ENCODE measurements around the gene CDH13. TPM values are rescaled to one million over a fixed set of nuclear protein-coding genes. Genes with fewer than 3 reads are reported as not detected.

The CDH13 gene
- total and polyA plus RNA-seq, 4 donors = 58.9 to 265 (median 158) TPM

DNA sequence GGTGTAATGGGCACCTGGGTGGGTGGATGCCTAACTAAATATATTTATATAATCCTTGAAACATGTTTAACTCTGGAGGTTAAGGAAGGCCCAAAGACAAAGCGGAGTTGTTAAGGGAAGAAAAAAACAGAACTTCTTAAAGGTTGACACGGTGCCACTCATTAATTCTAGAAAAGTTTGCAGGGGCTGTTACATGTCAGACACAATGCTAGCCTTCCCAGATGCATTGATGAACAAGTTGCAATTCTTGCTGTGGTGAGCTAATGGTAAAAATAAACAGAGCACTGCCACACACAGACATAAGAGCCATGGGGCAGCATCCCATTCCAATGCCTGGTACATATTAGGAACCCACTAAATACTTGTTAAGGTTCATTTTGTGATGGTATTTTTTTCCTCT, 109.5 kb downstream of the CDH13 start:
- WGBS, 2 donors = 11 to 13% methylated on average over 2 of the region's 2 CpGs
- Histone ChIP-seq H3K27ac (ENCODE audit: low read depth in 1 of 2, low read length in 2 of 2) (peak overlapping the region; percentile 21 to 67), H3K4me1 (ENCODE audit: control insufficient read depth in 1 of 2, insufficient read depth in 2 of 2, low read length in 2 of 2) (peaks cover 0 to 14% of the 10 kb centered on the region in 2 donors), H3K9me3 (ENCODE audit: control insufficient read depth, low read length) (no peaks in the 10 kb centered on the region), H3K4me3 (ENCODE audit: low read length in 2 of 2) (peak overlapping the region in 1 of 2 donors; percentile 11), H3K36me3 (ENCODE audit: control insufficient read depth in 1 of 2, insufficient read depth in 2 of 2, low read length in 1 of 2) (no peaks in the 10 kb centered on the region), H3K27me3 (ENCODE audit: control insufficient read depth in 1 of 2, insufficient read depth in 2 of 2, low read length in 1 of 2) (no peaks in the 10 kb centered on the region)
- no peak for DNase-seq
- intact Hi-C loops (cut with DNase I) = loop anchor here in 1 of 2 donors (5.0 kb wide), 1 partner anchor 34 kb away; no protein-coding TSS in a partner anchor
- no peak for ATAC-seq (ENCODE audit: low FRiP score)

DNA sequence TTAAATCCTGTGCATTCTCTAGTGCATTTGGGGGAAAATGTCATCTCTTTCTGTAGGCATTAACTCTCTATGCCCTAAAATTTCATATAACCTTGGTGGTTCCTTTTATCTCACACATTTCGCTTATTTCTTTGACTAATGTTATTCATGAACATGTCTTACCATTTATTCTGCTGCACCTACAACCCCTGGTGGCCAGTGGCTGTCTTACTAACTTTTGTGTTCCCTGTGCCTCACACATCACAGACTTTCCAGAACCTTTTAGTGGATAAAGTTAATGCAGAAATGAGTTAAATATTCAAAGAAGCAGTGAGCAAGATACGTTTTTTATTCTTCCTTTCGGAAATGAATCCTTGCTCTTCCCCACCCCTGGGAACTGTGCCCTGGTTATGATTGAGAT, 111.9 kb downstream of the CDH13 start:
- H3K4me3 ChIP-seq (ENCODE audit: low read length in 2 of 2) = no peak overlapping the region
- intact Hi-C loops (cut with DNase I) = loop anchor here in 1 of 2 donors (5.0 kb wide), 1 partner anchor 36 kb away; no protein-coding TSS in a partner anchor
- H3K27me3 ChIP-seq (ENCODE audit: control insufficient read depth in 1 of 2, insufficient read depth in 2 of 2, low read length in 1 of 2) = no peaks in the 10 kb centered on the region
- H3K4me1 ChIP-seq (ENCODE audit: control insufficient read depth in 1 of 2, insufficient read depth in 2 of 2, low read length in 2 of 2) = peaks cover 0 to 14% of the 10 kb centered on the region in 2 donors
- no peaks in the 10 kb centered on the region for H3K9me3 ChIP-seq (ENCODE audit: control insufficient read depth, low read length)
- whole genome bisulfite sequencing, 2 donors = 59 to 69% methylated on average over 3 of the region's 3 CpGs
- no peaks in the 10 kb centered on the region for H3K36me3 ChIP-seq (ENCODE audit: control insufficient read depth in 1 of 2, insufficient read depth in 2 of 2, low read length in 1 of 2)
- no peak overlapping the region for H3K27ac ChIP-seq (ENCODE audit: low read depth in 1 of 2, low read length in 2 of 2)
- DNase-seq (no peak), ATAC-seq (ENCODE audit: low FRiP score) (no peak)

DNA sequence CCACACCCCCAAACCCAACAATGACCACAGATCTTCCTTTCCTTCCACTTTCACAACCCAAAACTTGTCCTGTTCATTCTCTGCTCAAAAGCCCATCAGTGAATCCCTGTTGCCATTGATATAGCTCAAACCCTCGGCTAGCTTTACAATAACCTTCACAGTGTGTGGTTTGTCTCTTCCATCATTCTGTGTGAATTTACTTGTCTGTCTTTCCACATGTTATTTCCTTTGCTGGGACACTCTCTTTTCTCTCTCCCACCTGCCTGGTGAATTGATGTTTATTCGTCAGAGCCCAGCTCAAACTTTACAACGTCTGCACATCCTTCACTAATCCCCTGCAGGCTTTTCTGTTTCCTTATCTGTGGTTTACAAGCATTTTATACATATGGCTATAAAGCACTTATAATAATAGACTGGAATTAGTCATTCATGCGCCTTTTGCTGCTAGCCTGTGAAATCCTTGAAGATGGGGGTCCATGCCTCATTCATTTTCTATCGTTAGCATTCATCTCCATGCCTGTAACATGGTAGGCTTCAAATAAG, 114.4 kb downstream of the CDH13 start:
- WGBS, 2 donors = 91 to 92% methylated on average over 5 of the region's 5 CpGs
- intact Hi-C loops (cut with DNase I) = no loop called here
- no peak for ATAC-seq (ENCODE audit: low FRiP score)

DNA sequence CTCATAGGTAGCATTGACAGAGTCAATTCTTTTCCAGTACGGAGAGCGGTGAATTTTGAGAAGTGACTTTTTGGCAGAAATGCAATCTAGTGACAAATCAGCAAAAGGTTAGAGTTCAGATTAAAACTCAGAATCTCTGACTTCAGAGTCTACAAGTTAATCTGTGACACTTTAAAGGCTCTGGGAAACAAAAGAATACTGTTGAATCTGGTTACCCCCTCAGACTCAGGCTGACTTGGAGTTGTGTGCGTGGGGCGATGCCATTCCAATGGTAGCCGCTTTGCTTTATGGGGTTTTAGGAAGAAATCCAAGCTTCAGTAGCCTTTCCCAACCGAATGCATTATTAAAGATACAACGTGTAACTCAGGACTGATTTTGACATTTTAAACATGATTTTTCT, 118.2 kb downstream of the CDH13 start:
- intact Hi-C loops (cut with DNase I) = no loop called here
- ATAC-seq (ENCODE audit: low FRiP score) (no peak), DNase-seq (no peak)
- Histone ChIP-seq H3K4me3 (ENCODE audit: low read length in 2 of 2) (no peak overlapping the region), H3K9me3 (ENCODE audit: control insufficient read depth, low read length) (no peaks in the 10 kb centered on the region), H3K36me3 (ENCODE audit: control insufficient read depth in 1 of 2, insufficient read depth in 2 of 2, low read length in 1 of 2) (no peaks in the 10 kb centered on the region), H3K4me1 (ENCODE audit: control insufficient read depth in 1 of 2, insufficient read depth in 2 of 2, low read length in 2 of 2) (peaks cover 2% of the 10 kb centered on the region in 2 donors), H3K27me3 (ENCODE audit: control insufficient read depth in 1 of 2, insufficient read depth in 2 of 2, low read length in 1 of 2) (no peaks in the 10 kb centered on the region), H3K27ac (ENCODE audit: low read depth in 1 of 2, low read length in 2 of 2) (no peak overlapping the region)
- WGBS, 2 donors = 94 to 96% methylated on average over 7 of the region's 7 CpGs

More for the DNA sequence above, 114.4 kb downstream of the CDH13 start:
- DNase-seq = no peak
- Histone ChIP-seq H3K9me3 (ENCODE audit: control insufficient read depth, low read length) (no peaks in the 10 kb centered on the region), H3K27me3 (ENCODE audit: control insufficient read depth in 1 of 2, insufficient read depth in 2 of 2, low read length in 1 of 2) (no peaks in the 10 kb centered on the region), H3K36me3 (ENCODE audit: control insufficient read depth in 1 of 2, insufficient read depth in 2 of 2, low read length in 1 of 2) (no peaks in the 10 kb centered on the region), H3K27ac (ENCODE audit: low read depth in 1 of 2, low read length in 2 of 2) (peak overlapping the region in 1 of 2 donors; percentile 11), H3K4me3 (ENCODE audit: low read length in 2 of 2) (no peak overlapping the region), H3K4me1 (ENCODE audit: control insufficient read depth in 1 of 2, insufficient read depth in 2 of 2, low read length in 2 of 2) (peaks cover 0 to 10% of the 10 kb centered on the region in 2 donors)

DNA sequence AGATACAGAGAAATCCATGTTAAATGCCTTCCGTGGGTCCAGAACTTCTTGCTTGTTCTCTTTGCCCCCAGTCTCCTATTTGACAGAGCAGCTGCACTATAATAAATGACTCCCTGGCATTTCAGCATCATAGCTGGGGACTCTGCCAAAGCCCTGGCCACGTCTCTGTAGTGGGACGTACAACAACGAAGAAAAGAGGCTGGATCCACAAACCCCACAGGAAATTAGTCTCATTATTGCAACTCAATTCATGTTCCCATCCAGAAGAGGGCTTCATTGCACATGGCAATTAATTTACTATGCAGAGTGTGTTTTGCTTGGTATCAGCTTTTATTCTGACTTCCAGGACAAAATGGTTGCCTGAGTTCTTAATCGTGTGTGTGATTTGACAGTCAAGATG, 121.3 kb downstream of the CDH13 start:
- H3K27ac ChIP-seq (ENCODE audit: low read depth in 1 of 2, low read length in 2 of 2) = no peak overlapping the region
- no peaks in the 10 kb centered on the region for H3K36me3 ChIP-seq (ENCODE audit: control insufficient read depth in 1 of 2, insufficient read depth in 2 of 2, low read length in 1 of 2)
- H3K9me3 ChIP-seq (ENCODE audit: control insufficient read depth, low read length) = no peaks in the 10 kb centered on the region
- ATAC-seq (ENCODE audit: low FRiP score) (peak; percentile 74), DNase-seq (peak; percentile 80 to 83)
- H3K27me3 ChIP-seq (ENCODE audit: control insufficient read depth in 1 of 2, insufficient read depth in 2 of 2, low read length in 1 of 2) = no peaks in the 10 kb centered on the region
- H3K4me1 ChIP-seq (ENCODE audit: control insufficient read depth in 1 of 2, insufficient read depth in 2 of 2, low read length in 2 of 2) = peaks cover 2% of the 10 kb centered on the region in 2 donors
- 12 to 17% methylated on average over 5 of the region's 5 CpGs for WGBS, 2 donors
- intact Hi-C loops (cut with DNase I) = no loop called here
- no peak overlapping the region for H3K4me3 ChIP-seq (ENCODE audit: low read length in 2 of 2)

DNA sequence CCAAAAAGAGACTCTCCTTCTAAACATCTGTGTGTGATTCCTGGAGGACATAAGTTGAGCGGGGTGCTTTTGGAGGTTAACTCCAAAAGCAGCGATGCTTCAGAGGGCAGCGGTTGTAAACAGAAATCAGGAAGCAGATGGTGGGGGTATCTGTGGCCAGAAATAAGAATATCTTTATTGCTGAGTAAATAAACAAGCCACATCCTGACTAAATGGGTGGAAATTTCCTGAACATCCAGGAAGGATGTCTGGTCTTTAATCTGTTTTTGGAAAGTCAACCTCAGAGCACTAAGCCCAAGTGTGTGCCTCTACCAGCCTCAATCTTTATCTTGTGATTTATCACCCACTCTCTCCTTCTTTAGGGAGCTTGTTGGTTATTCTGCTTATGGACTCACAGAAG, 123.3 kb downstream of the CDH13 start:
- intact Hi-C loops (cut with DNase I) = loop anchor here in 1 of 2 donors (5.0 kb wide), 1 partner anchor 48 kb away; no protein-coding TSS in a partner anchor
- H3K27ac ChIP-seq (ENCODE audit: low read depth in 1 of 2, low read length in 2 of 2) = peak overlapping the region in 1 of 2 donors; percentile 57
- peaks cover 2% of the 10 kb centered on the region in 2 donors for H3K4me1 ChIP-seq (ENCODE audit: control insufficient read depth in 1 of 2, insufficient read depth in 2 of 2, low read length in 2 of 2)
- ATAC-seq (ENCODE audit: low FRiP score) = no peak
- H3K27me3 ChIP-seq (ENCODE audit: control insufficient read depth in 1 of 2, insufficient read depth in 2 of 2, low read length in 1 of 2) = no peaks in the 10 kb centered on the region
- H3K36me3 ChIP-seq (ENCODE audit: control insufficient read depth in 1 of 2, insufficient read depth in 2 of 2, low read length in 1 of 2) = no peaks in the 10 kb centered on the region
- no peak for DNase-seq
- no peak overlapping the region for H3K4me3 ChIP-seq (ENCODE audit: low read length in 2 of 2)
- 89 to 92% methylated on average over 3 of the region's 3 CpGs for WGBS, 2 donors
- no peaks in the 10 kb centered on the region for H3K9me3 ChIP-seq (ENCODE audit: control insufficient read depth, low read length)

DNA sequence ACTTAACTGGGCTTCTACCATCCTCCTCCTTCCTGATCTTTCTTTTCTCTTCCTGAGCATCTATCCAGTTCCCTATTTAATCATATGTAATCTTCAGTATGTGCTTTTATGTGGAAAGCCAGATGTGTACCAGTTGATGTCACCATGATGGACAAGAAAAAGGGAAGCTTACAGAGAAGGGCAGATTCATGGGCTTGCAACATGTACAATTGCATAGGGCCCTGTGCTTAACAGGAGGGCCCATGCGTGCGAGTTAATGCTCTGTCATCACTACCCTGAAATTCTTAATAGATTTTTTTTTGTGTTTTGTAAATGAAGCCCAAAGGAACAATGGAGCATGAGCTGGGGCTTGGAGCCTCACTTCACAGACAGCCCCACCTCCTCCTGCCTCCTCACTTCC, 124.3 kb downstream of the CDH13 start:
- Histone ChIP-seq H3K27ac (ENCODE audit: low read depth in 1 of 2, low read length in 2 of 2) (no peak overlapping the region), H3K4me3 (ENCODE audit: low read length in 2 of 2) (no peak overlapping the region), H3K9me3 (ENCODE audit: control insufficient read depth, low read length) (no peaks in the 10 kb centered on the region), H3K27me3 (ENCODE audit: control insufficient read depth in 1 of 2, insufficient read depth in 2 of 2, low read length in 1 of 2) (no peaks in the 10 kb centered on the region), H3K4me1 (ENCODE audit: control insufficient read depth in 1 of 2, insufficient read depth in 2 of 2, low read length in 2 of 2) (peaks cover 2 to 4% of the 10 kb centered on the region in 2 donors), H3K36me3 (ENCODE audit: control insufficient read depth in 1 of 2, insufficient read depth in 2 of 2, low read length in 1 of 2) (no peaks in the 10 kb centered on the region)
- 92 to 95% methylated on average over 2 of the region's 2 CpGs for WGBS, 2 donors
- intact Hi-C loops (cut with DNase I) = loop anchor here in 1 of 2 donors (5.0 kb wide), 1 partner anchor 49 kb away; no protein-coding TSS in a partner anchor
- ATAC-seq (ENCODE audit: low FRiP score) (no peak), DNase-seq (no peak)

DNA sequence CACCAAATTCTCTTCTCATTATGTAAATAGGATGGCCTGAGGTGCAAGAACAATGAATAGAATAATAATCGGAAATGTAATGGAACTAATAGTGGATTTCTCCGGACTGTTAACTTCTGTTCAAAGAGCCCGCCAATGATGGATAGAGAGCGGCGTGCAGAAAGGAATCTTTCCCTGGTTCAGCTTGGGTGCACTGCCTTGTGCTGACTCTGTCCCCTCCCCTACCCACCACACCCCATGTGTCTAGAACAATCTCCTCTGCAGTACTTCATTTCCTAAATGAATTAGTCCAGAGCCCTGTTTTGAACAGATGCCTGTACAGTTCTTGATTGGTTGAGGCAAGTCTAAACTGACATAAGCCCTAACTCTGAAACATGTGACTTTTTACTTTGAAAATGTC, 125.4 kb downstream of the CDH13 start:
- Histone ChIP-seq H3K4me3 (ENCODE audit: low read length in 2 of 2) (no peak overlapping the region), H3K4me1 (ENCODE audit: control insufficient read depth in 1 of 2, insufficient read depth in 2 of 2, low read length in 2 of 2) (peaks cover 9 to 11% of the 10 kb centered on the region in 2 donors), H3K9me3 (ENCODE audit: control insufficient read depth, low read length) (no peaks in the 10 kb centered on the region), H3K27me3 (ENCODE audit: control insufficient read depth in 1 of 2, insufficient read depth in 2 of 2, low read length in 1 of 2) (no peaks in the 10 kb centered on the region), H3K36me3 (ENCODE audit: control insufficient read depth in 1 of 2, insufficient read depth in 2 of 2, low read length in 1 of 2) (no peaks in the 10 kb centered on the region), H3K27ac (ENCODE audit: low read depth in 1 of 2, low read length in 2 of 2) (no peak overlapping the region)
- intact Hi-C loops (cut with DNase I) = loop anchor here in 1 of 2 donors (5.0 kb wide), 1 partner anchor 50 kb away; no protein-coding TSS in a partner anchor
- 98% methylated on average over 5 of the region's 5 CpGs for WGBS, 2 donors
- no peak for DNase-seq
- ATAC-seq (ENCODE audit: low FRiP score) = no peak

DNA sequence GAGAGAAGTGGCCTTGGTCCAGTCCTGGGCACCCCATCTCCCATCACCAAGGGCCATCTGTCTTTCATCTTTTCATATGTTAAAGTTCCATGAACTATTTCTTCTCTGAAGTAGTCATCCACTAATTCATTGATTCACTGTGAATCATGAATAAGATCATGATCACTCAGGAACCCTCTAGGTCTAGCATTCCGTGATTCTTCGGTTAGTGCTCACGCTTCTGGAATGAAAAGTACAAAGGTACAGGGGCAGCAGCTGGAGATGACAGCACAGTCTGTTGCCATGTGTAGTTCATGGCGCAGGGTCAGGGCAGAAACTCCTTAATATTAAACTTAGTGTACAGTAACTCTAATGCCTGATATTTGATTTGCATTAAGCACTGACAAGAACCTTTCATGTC, 127.1 kb downstream of the CDH13 start:
- WGBS, 2 donors = 96 to 97% methylated on average over 4 of the region's 4 CpGs
- H3K9me3 ChIP-seq (ENCODE audit: control insufficient read depth, low read length) = no peaks in the 10 kb centered on the region
- DNase-seq = no peak
- H3K4me1 ChIP-seq (ENCODE audit: control insufficient read depth in 1 of 2, insufficient read depth in 2 of 2, low read length in 2 of 2) = peaks cover 7 to 11% of the 10 kb centered on the region in 2 donors
- intact Hi-C loops (cut with DNase I) = loop anchor here in 1 of 2 donors (5.0 kb wide), 1 partner anchor 52 kb away; no protein-coding TSS in a partner anchor
- H3K27ac ChIP-seq (ENCODE audit: low read depth in 1 of 2, low read length in 2 of 2) = no peak overlapping the region
- H3K36me3 ChIP-seq (ENCODE audit: control insufficient read depth in 1 of 2, insufficient read depth in 2 of 2, low read length in 1 of 2) = no peaks in the 10 kb centered on the region
- no peaks in the 10 kb centered on the region for H3K27me3 ChIP-seq (ENCODE audit: control insufficient read depth in 1 of 2, insufficient read depth in 2 of 2, low read length in 1 of 2)
- no peak for ATAC-seq (ENCODE audit: low FRiP score)
- H3K4me3 ChIP-seq (ENCODE audit: low read length in 2 of 2) = no peak overlapping the region
